Mucosa of rectum (tissue), 2 donors: ENCODE results near the gene DCLK2.
"Not testable (repeated sequence)": the region's sequence is repeated elsewhere in the genome, so short reads cannot be mapped to it uniquely, and the experiment has no call there.

ENCODE experiments used
- H3K27ac ChIP-seq, 2 donors: one replicate each; pipeline ENCODE4 v1.7.0; 2013; ENCODE audit warnings: inconsistent platforms in 2 of 2, low read depth in 2 of 2, low read length in 2 of 2
- H3K27me3 ChIP-seq, 2 donors: one replicate each; pipeline ENCODE4 v1.7.0; 2013; ENCODE audit warnings: low read length in 2 of 2; ENCODE audit not compliant: control insufficient read depth in 2 of 2, insufficient read depth in 2 of 2
- H3K36me3 ChIP-seq, 2 donors: one replicate each; pipeline ENCODE4 v1.7.0; 2013; ENCODE audit warnings: low read length in 2 of 2; ENCODE audit not compliant: control insufficient read depth in 2 of 2, insufficient read depth in 2 of 2
- H3K4me1 ChIP-seq, 2 donors: one replicate each; pipeline ENCODE4 v1.7.0; 2013; ENCODE audit warnings: low read length in 2 of 2, mild to moderate bottlenecking in 1 of 2; ENCODE audit not compliant: control insufficient read depth in 2 of 2, insufficient read depth in 2 of 2
- H3K4me3 ChIP-seq, 2 donors: one replicate each; pipeline ENCODE4 v1.7.0; 2013; ENCODE audit warnings: low read length in 2 of 2
- H3K9ac ChIP-seq, 2 donors: one replicate each; pipeline ENCODE4 v1.7.0; 2013; ENCODE audit warnings: low read length in 2 of 2, low read depth in 1 of 2, mild to moderate bottlenecking in 1 of 2
- H3K9me3 ChIP-seq, 2 donors: one replicate each; pipeline ENCODE4 v1.7.0; 2013; ENCODE audit warnings: low read length in 2 of 2; ENCODE audit not compliant: control insufficient read depth in 2 of 2
- donor health status: healthy.
- donor health status: Normal muscosa, but diverticular disease.

The DCLK2 gene

GRCh38 chr4:150182794-150183193 is 104.5 kb downstream of the DCLK2 start:
- no peaks in the 10 kb centered on the region for H3K36me3 ChIP-seq
- H3K27ac ChIP-seq = no peak overlapping the region
- H3K4me3 ChIP-seq = no peak overlapping the region
- H3K4me1 ChIP-seq = no peaks in the 10 kb centered on the region
- H3K27me3 ChIP-seq = no peaks in the 10 kb centered on the region
- no peaks in the 10 kb centered on the region for H3K9me3 ChIP-seq
- H3K9ac ChIP-seq = no peak overlapping the region

GRCh38 chr4:150185033-150185432 is 106.8 kb downstream of the DCLK2 start:
- not testable (repeated sequence) for H3K4me1 ChIP-seq, H3K9me3 ChIP-seq, H3K27me3 ChIP-seq, H3K36me3 ChIP-seq, H3K9ac ChIP-seq, H3K27ac ChIP-seq, H3K4me3 ChIP-seq

- Histone ChIP-seq H3K4me1 (no peaks in the 10 kb centered on the region), H3K9me3 (no peaks in the 10 kb centered on the region), H3K36me3 (no peaks in the 10 kb centered on the region), H3K27ac (no peak overlapping the region), H3K4me3 (no peak overlapping the region), H3K9ac (no peak overlapping the region), H3K27me3 (no peaks in the 10 kb centered on the region)
Observed at GRCh38 chr4:150192986-150193385, 114.7 kb downstream of the DCLK2 start.

GRCh38 chr4:150197256-150197655 is 119.0 kb downstream of the DCLK2 start:
- H3K27me3 ChIP-seq, H3K9me3 ChIP-seq, H3K27ac ChIP-seq, H3K9ac ChIP-seq, H3K4me1 ChIP-seq, H3K4me3 ChIP-seq, H3K36me3 ChIP-seq: not testable (repeated sequence)

DNA sequence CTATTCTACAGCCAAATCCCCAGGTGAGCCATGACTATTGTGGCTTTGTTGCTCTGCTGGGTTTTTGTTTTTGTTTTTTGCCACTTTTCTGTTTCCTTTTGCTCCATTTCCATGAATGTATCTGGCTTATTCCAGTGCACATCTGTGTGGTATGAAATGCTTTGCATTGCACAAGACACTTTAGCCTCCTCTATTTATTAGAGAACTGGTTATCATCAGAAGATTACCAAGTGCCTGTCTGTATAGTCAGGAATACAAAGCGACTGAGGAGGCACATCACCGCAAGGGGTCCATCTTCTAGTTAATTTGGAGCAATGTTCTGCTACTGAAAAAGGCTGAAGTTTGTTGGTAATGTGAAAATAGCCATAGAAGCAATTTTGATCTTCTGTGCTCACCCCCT is 120.8 kb downstream of the DCLK2 start:
- H3K27ac ChIP-seq = no peak overlapping the region
- no peaks in the 10 kb centered on the region for H3K9me3 ChIP-seq
- H3K36me3 ChIP-seq = no peaks in the 10 kb centered on the region
- H3K9ac ChIP-seq = no peak overlapping the region
- no peaks in the 10 kb centered on the region for H3K27me3 ChIP-seq
- H3K4me1 ChIP-seq = no peaks in the 10 kb centered on the region
- H3K4me3 ChIP-seq = no peak overlapping the region

DNA sequence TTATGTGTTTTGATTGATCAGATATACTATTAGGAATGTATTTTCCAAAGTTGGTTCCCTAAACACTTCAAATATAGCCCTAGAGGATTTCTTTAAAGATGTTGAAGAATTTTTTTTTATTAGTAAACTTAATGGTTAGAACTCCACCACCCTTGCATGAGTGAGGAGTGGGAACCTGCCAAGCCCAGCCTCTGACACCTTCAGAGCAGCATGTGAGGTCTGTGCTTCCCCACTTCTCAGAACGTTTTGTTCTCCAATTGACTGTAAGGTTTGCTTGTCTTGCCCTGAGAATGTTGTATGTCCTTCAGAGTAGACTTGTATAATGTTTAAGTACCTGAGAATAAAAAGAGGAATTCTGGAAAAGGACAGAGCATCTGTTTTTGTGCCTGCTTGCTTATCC is 126.8 kb downstream of the DCLK2 start:
- no peak overlapping the region for H3K9ac ChIP-seq
- H3K36me3 ChIP-seq = no peaks in the 10 kb centered on the region
- no peaks in the 10 kb centered on the region for H3K9me3 ChIP-seq
- no peak overlapping the region for H3K4me3 ChIP-seq
- H3K27ac ChIP-seq = no peak overlapping the region
- H3K4me1 ChIP-seq = no peaks in the 10 kb centered on the region
- H3K27me3 ChIP-seq = no peaks in the 10 kb centered on the region

- no peaks in the 10 kb centered on the region for H3K36me3 ChIP-seq
- H3K9me3 ChIP-seq = no peaks in the 10 kb centered on the region
- H3K9ac ChIP-seq = no peak overlapping the region
- H3K4me3 ChIP-seq = no peak overlapping the region
- H3K27me3 ChIP-seq = no peaks in the 10 kb centered on the region
- H3K4me1 ChIP-seq = no peaks in the 10 kb centered on the region
- no peak overlapping the region for H3K27ac ChIP-seq
Observed at GRCh38 chr4:150206265-150206664, 128.0 kb downstream of the DCLK2 start.

- H3K36me3 ChIP-seq = no peaks in the 10 kb centered on the region
- no peak overlapping the region for H3K4me3 ChIP-seq
- no peaks in the 10 kb centered on the region for H3K4me1 ChIP-seq
- no peaks in the 10 kb centered on the region for H3K27me3 ChIP-seq
- no peak overlapping the region for H3K9ac ChIP-seq
- H3K27ac ChIP-seq = no peak overlapping the region
- no peaks in the 10 kb centered on the region for H3K9me3 ChIP-seq
Observed at GRCh38 chr4:150206954-150207353, 128.7 kb downstream of the DCLK2 start.

GRCh38 chr4:150207871-150208270 is 129.6 kb downstream of the DCLK2 start:
- Histone ChIP-seq H3K27ac (no peak overlapping the region), H3K4me3 (no peak overlapping the region), H3K4me1 (no peaks in the 10 kb centered on the region), H3K27me3 (no peaks in the 10 kb centered on the region), H3K9me3 (no peaks in the 10 kb centered on the region), H3K9ac (no peak overlapping the region), H3K36me3 (no peaks in the 10 kb centered on the region)

DNA sequence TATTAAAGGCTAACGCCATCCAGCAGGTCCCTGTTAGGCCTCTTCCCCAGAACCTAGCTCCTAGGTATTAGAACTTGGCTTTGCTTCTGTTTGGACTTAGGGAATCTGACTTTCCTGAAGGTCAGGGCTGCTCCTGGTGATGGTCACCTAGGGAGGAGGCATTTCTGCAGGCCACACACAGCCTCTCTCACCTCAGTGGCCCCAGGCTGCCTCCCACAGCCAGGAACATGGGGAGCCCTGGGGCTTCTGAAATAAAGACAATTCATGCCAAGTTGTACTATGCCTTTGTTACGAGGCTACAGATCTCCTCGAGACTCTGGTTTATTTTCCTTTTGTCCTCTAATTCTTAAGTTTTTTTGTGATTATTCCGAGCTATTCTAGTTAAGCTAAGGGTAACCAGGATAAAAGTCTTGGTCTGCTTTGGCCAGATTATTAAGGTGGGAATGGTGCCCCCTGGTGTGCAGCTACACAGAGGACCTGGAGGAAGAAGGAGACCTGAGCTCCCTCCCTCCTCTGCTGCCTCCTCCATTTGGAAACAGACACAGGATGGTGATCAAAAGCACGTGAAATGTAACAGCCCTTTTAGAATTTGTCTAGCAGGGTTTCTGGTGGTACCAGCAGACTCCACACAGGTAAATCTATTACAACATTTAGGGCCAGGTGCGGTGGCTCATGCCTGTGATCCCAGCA is 131.0 kb downstream of the DCLK2 start:
- H3K27me3 ChIP-seq = no peaks in the 10 kb centered on the region
- H3K36me3 ChIP-seq = no peaks in the 10 kb centered on the region
- H3K9ac ChIP-seq = no peak overlapping the region
- no peaks in the 10 kb centered on the region for H3K4me1 ChIP-seq
- H3K4me3 ChIP-seq = no peak overlapping the region
- H3K27ac ChIP-seq = no peak overlapping the region
- H3K9me3 ChIP-seq = no peaks in the 10 kb centered on the region

DNA sequence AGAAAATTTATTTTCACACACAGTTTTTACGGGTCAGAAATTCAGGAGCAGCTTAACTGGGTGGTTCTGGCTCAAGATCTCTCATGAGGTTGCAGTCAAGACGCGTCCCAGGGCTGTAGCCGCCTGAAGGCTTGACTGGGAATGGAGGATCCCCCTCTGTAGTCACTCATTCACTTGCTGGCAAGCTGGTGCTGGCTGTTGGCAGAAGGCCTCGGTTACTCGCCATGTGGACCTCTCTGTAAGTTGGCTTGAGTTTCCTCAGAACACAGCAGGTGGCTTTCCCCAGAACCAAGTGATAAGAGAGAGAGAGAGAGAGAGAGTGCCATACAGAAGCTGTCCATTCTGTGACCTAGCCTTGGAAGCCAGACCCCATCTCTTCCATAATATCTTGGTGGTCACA is 132.8 kb downstream of the DCLK2 start:
- Histone ChIP-seq H3K4me1 (no peaks in the 10 kb centered on the region), H3K36me3 (no peaks in the 10 kb centered on the region), H3K27ac (no peak overlapping the region), H3K27me3 (no peaks in the 10 kb centered on the region), H3K9me3 (no peaks in the 10 kb centered on the region), H3K4me3 (no peak overlapping the region), H3K9ac (no peak overlapping the region)
